Mammary epithelial cell (primary cell): ENCODE results near the gene ROCK2.

Experiments used
- EZH2 ChIP-seq: IDR thresholded peaks from 2 replicates; pipeline ENCODE4 v1.6.1; 2012; ENCODE audit warnings: low read length, inconsistent platforms, borderline replicate concordance
- TF ChIP-seq, protein P1 (sequence below), 2 donors: IDR thresholded peaks in 1 of 2; conservative IDR thresholded peaks in 1 of 2; 2 replicates each; pipeline ENCODE4 v1.5.1; 2011 to 2012; ENCODE audit warnings: inconsistent platforms in 2 of 2, low read length in 2 of 2, mild to moderate bottlenecking in 2 of 2, control low read depth in 1 of 2, low read depth in 1 of 2; ENCODE audit not compliant: insufficient read depth in 1 of 2; ENCODE audit errors: extremely low read depth in 1 of 2

DNA sequence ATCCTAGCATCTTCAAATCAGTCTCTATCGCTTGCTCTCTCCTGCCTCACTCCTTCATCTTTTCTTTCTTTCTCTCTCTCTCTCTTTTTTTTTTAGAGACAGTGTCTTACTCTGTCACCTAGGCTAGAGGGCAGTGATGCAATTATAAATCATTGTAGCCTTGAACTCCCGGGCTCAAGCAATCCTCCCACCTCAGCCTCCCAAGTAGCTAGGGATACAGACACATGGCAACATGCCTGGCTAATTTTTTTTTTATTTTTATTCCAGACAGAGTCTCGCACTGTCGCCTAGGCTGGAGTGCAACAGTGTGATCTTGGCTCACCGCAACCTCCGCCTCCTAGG lies 199.7 kb downstream of the ROCK2 start:
- TF ChIP-seq, protein P1, sequence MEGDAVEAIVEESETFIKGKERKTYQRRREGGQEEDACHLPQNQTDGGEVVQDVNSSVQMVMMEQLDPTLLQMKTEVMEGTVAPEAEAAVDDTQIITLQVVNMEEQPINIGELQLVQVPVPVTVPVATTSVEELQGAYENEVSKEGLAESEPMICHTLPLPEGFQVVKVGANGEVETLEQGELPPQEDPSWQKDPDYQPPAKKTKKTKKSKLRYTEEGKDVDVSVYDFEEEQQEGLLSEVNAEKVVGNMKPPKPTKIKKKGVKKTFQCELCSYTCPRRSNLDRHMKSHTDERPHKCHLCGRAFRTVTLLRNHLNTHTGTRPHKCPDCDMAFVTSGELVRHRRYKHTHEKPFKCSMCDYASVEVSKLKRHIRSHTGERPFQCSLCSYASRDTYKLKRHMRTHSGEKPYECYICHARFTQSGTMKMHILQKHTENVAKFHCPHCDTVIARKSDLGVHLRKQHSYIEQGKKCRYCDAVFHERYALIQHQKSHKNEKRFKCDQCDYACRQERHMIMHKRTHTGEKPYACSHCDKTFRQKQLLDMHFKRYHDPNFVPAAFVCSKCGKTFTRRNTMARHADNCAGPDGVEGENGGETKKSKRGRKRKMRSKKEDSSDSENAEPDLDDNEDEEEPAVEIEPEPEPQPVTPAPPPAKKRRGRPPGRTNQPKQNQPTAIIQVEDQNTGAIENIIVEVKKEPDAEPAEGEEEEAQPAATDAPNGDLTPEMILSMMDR (conservative IDR thresholded peaks at IDR 0.05 in 1 of 2, IDR thresholded peaks at IDR 0.05 in 1 of 2; ENCODE audit: extremely low read depth in 1 of 2, insufficient read depth in 1 of 2, low read depth in 1 of 2, low read length in 2 of 2): no peak
- no peak for TF ChIP-seq EZH2
